ENCODE data around the gene ZNF324.
"Not testable (repeated sequence)": the region's sequence is repeated elsewhere in the genome, so short reads cannot be mapped to it uniquely, and the experiment has no call there.

Gene ZNF324

GRCh38 chr19:58434217-58434616, 32.7 kb upstream of the ZNF324 start:
- H3K36me3 ChIP-seq (ENCODE audit: insufficient read depth, low read length): no peaks in the 10 kb centered on the region
- H3K9me3 ChIP-seq (ENCODE audit: low read length): peaks cover 35% of the 10 kb centered on the region

GRCh38 chr19:58439576-58440554, 27.0 kb upstream of the ZNF324 start, which contains the start of gene ZNF132:
ZNF132 (minus strand) TSS chr19:58440153; CDS start chr19:58439821, 332 bp downstream.
- Histone ChIP-seq H3K79me2 (ENCODE audit: insufficient read depth, low read length) (no peaks in the 10 kb centered on the region), H3K27ac (ENCODE audit: low read depth, low read length, poor library complexity, severe bottlenecking) (no peak within 1 kb of the TSS), H3K4me1 (ENCODE audit: insufficient read depth, low read length, severe bottlenecking) (no peaks in the 10 kb centered on the region), H3K9ac (ENCODE audit: low read length) (no peak within 1 kb of the TSS), H2AFZ (ENCODE audit: low read length) (no peak within 1 kb of the TSS), H3K27me3 (ENCODE audit: insufficient read depth, low read length) (no peaks in the 10 kb centered on the region; the same call in 1 of the 2 replicates), H3K4me3 (ENCODE audit: low read depth, low read length, poor library complexity, severe bottlenecking) (no peak within 1 kb of the TSS), H3K36me3 (ENCODE audit: insufficient read depth, low read length) (no peaks in the 10 kb centered on the region), H3K9me3 (ENCODE audit: low read length) (peaks cover 6% of the 10 kb centered on the region; the same call in 1 of the 2 replicates), H4K20me1 (ENCODE audit: insufficient read depth, low read length) (no peaks in the 10 kb centered on the region), H3K9me2 (ENCODE audit: low read depth, low read length) (no peaks in the 10 kb centered on the region), H3F3A (ENCODE audit: insufficient read depth, low read length) (no peaks in the 10 kb centered on the region), H3K4me2 (ENCODE audit: low read length) (no peak within 1 kb of the TSS)
- no peak for TF ChIP-seq CTCF (IDR thresholded peaks at IDR 0.05; ENCODE audit: low read length)
- TF ChIP-seq EZH2 (IDR thresholded peaks at IDR 0.05; ENCODE audit: borderline replicate concordance, low read length): no peak

More at GRCh38 chr19:58434217-58434616, 32.7 kb upstream of the ZNF324 start:
- Histone ChIP-seq H3K4me2 (ENCODE audit: low read length) (no peak overlapping the region), H3K4me3 (ENCODE audit: low read depth, low read length, poor library complexity, severe bottlenecking) (no peak overlapping the region), H3K27me3 (ENCODE audit: insufficient read depth, low read length) (no peaks in the 10 kb centered on the region; the same call in 1 of the 2 replicates), H4K20me1 (ENCODE audit: insufficient read depth, low read length) (no peaks in the 10 kb centered on the region), H3K79me2 (ENCODE audit: insufficient read depth, low read length) (no peaks in the 10 kb centered on the region), H2AFZ (ENCODE audit: low read length) (no peak overlapping the region), H3K9ac (ENCODE audit: low read length) (no peak overlapping the region), H3K27ac (ENCODE audit: low read depth, low read length, poor library complexity, severe bottlenecking) (no peak overlapping the region), H3F3A (ENCODE audit: insufficient read depth, low read length) (no peaks in the 10 kb centered on the region), H3K4me1 (ENCODE audit: insufficient read depth, low read length, severe bottlenecking) (no peaks in the 10 kb centered on the region), H3K9me2 (ENCODE audit: low read depth, low read length) (no peaks in the 10 kb centered on the region)
- TF ChIP-seq EZH2 (IDR thresholded peaks at IDR 0.05; ENCODE audit: borderline replicate concordance, low read length): no peak
- TF ChIP-seq CTCF (IDR thresholded peaks at IDR 0.05; ENCODE audit: low read length): no peak

- no peaks in the 10 kb centered on the region for H3K9me2 ChIP-seq (ENCODE audit: low read depth, low read length)
- H3K4me1 ChIP-seq (ENCODE audit: insufficient read depth, low read length, severe bottlenecking): no peaks in the 10 kb centered on the region
- H3K9me3 ChIP-seq (ENCODE audit: low read length): 0 out of 2 replicates have a peak, but pooled peaks cover 2% of the 10 kb centered on the region
- no peaks in the 10 kb centered on the region; the same call in 1 of the 2 replicates for H3K27me3 ChIP-seq (ENCODE audit: insufficient read depth, low read length)
- no peaks in the 10 kb centered on the region for H3F3A ChIP-seq (ENCODE audit: insufficient read depth, low read length)
- H3K27ac ChIP-seq (ENCODE audit: low read depth, low read length, poor library complexity, severe bottlenecking): no peak overlapping the region
- H3K36me3 ChIP-seq (ENCODE audit: insufficient read depth, low read length): no peaks in the 10 kb centered on the region
- no peak overlapping the region for H3K4me2 ChIP-seq (ENCODE audit: low read length)
- H3K4me3 ChIP-seq (ENCODE audit: low read depth, low read length, poor library complexity, severe bottlenecking): no peak overlapping the region
- H2AFZ ChIP-seq (ENCODE audit: low read length): no peak overlapping the region
- no peaks in the 10 kb centered on the region for H3K79me2 ChIP-seq (ENCODE audit: insufficient read depth, low read length)
- H4K20me1 ChIP-seq (ENCODE audit: insufficient read depth, low read length): no peaks in the 10 kb centered on the region
- TF ChIP-seq CTCF (IDR thresholded peaks at IDR 0.05; ENCODE audit: low read length): no peak
- TF ChIP-seq EZH2 (IDR thresholded peaks at IDR 0.05; ENCODE audit: borderline replicate concordance, low read length): no peak
- H3K9ac ChIP-seq (ENCODE audit: low read length): no peak overlapping the region
Observed at GRCh38 chr19:58440556-58440955, 26.3 kb upstream of the ZNF324 start.

- not testable (repeated sequence) for H2AFZ ChIP-seq (ENCODE audit: low read length); H3K4me1 ChIP-seq (ENCODE audit: insufficient read depth, low read length, severe bottlenecking); H3K27me3 ChIP-seq (ENCODE audit: insufficient read depth, low read length); H4K20me1 ChIP-seq (ENCODE audit: insufficient read depth, low read length); H3K4me2 ChIP-seq (ENCODE audit: low read length); H3K4me3 ChIP-seq (ENCODE audit: low read depth, low read length, poor library complexity, severe bottlenecking); H3K9me3 ChIP-seq (ENCODE audit: low read length); H3K9ac ChIP-seq (ENCODE audit: low read length); H3K9me2 ChIP-seq (ENCODE audit: low read depth, low read length); H3K27ac ChIP-seq (ENCODE audit: low read depth, low read length, poor library complexity, severe bottlenecking); H3K79me2 ChIP-seq (ENCODE audit: insufficient read depth, low read length); H3F3A ChIP-seq (ENCODE audit: insufficient read depth, low read length); H3K36me3 ChIP-seq (ENCODE audit: insufficient read depth, low read length)
Observed at GRCh38 chr19:58442986-58443385, 23.9 kb upstream of the ZNF324 start.

- H3K27ac ChIP-seq (ENCODE audit: low read depth, low read length, poor library complexity, severe bottlenecking); H3K4me2 ChIP-seq (ENCODE audit: low read length); H2AFZ ChIP-seq (ENCODE audit: low read length); H3K9me3 ChIP-seq (ENCODE audit: low read length); H3K79me2 ChIP-seq (ENCODE audit: insufficient read depth, low read length); H3K9me2 ChIP-seq (ENCODE audit: low read depth, low read length); H3K36me3 ChIP-seq (ENCODE audit: insufficient read depth, low read length); H3F3A ChIP-seq (ENCODE audit: insufficient read depth, low read length); H3K27me3 ChIP-seq (ENCODE audit: insufficient read depth, low read length); H3K4me3 ChIP-seq (ENCODE audit: low read depth, low read length, poor library complexity, severe bottlenecking); H4K20me1 ChIP-seq (ENCODE audit: insufficient read depth, low read length); H3K9ac ChIP-seq (ENCODE audit: low read length): not testable (repeated sequence)
- peaks cover 15% of the 10 kb centered on the region for H3K4me1 ChIP-seq (ENCODE audit: insufficient read depth, low read length, severe bottlenecking)
Observed at GRCh38 chr19:58448860-58449259, 18.0 kb upstream of the ZNF324 start.

All from OCI-LY1 (cell line).